Parathyroid adenoma (tissue), 2 donors: Measurements from ENCODE around the gene FIS1.

Source experiments
- H2AFZ ChIP-seq: fragments of 300-600 bp; sonication (generic); one replicate; pipeline ENCODE4 v1.7.0; 2017; ENCODE audit warnings: antibody characterized with exemption, mild to moderate bottlenecking
- H3K27ac ChIP-seq: fragments of 300-600 bp; sonication (generic); one replicate; pipeline ENCODE4 v1.7.0; 2017
- H3K27me3 ChIP-seq: fragments of 300-600 bp; sonication (generic); one replicate; pipeline ENCODE4 v1.7.0; 2017; ENCODE audit warnings: low read length; ENCODE audit not compliant: control insufficient read depth, insufficient read depth
- H3K36me3 ChIP-seq: fragments of 300-600 bp; sonication (generic); one replicate; pipeline ENCODE4 v1.7.0; 2017; ENCODE audit warnings: low read length; ENCODE audit not compliant: control insufficient read depth, insufficient read depth
- H3K4me1 ChIP-seq: fragments of 300-600 bp; sonication (generic); one replicate; pipeline ENCODE4 v1.7.0; 2017; ENCODE audit warnings: control low read depth
- H3K4me2 ChIP-seq: fragments of 300-600 bp; sonication (generic); one replicate; pipeline ENCODE4 v1.7.0; 2017; ENCODE audit warnings: low read length
- H3K4me3 ChIP-seq: fragments of 300-600 bp; sonication (generic); one replicate; pipeline ENCODE4 v1.7.0; 2017; ENCODE audit warnings: low read depth, low read length
- H3K79me2 ChIP-seq: fragments of 300-600 bp; sonication (generic); one replicate; pipeline ENCODE4 v1.7.0; 2017; ENCODE audit warnings: control low read depth
- H3K9ac ChIP-seq: fragments of 300-600 bp; sonication (generic); one replicate; pipeline ENCODE4 v1.7.0; 2017; ENCODE audit warnings: mild to moderate bottlenecking
- H3K9me3 ChIP-seq: fragments of 300-600 bp; sonication (generic); one replicate; pipeline ENCODE4 v1.7.0; 2017; ENCODE audit warnings: low read length; ENCODE audit not compliant: control insufficient read depth
- TF ChIP-seq, protein P1 (sequence below): fragments of 300-600 bp; sonication (generic); IDR thresholded peaks from one replicate; pipeline ENCODE4 v1.7.0; 2017; ENCODE audit warnings: antibody characterized with exemption, mild to moderate bottlenecking
- donor health status: primary hyperparathyroidism.

Gene FIS1

DNA sequence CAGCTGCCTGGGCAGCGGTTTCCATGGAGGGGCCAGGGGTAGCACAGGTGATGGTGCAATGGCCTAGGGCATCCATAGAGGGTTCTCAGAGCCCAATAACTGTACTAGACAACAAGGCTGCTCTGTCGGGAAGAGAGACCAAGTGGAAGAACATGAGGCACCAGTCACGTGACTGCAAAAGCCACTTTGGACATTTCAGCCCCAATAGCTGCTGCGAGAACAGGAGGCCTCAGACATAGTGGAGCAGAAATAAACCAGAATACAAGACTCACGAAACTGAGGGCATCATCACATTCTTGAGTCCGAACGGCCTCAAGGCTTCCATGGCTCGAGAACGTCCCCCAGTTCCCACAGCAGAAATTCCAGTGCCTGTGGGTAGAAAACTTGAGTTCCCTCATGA, 32.3 kb upstream of the FIS1 start:
- Histone ChIP-seq H2AFZ (no peak overlapping the region), H3K9ac (no peak overlapping the region), H3K4me1 (no peaks in the 10 kb centered on the region), H3K79me2 (no peaks in the 10 kb centered on the region), H3K9me3 (no peaks in the 10 kb centered on the region), H3K27ac (no peak overlapping the region), H3K4me2 (no peak overlapping the region), H3K36me3 (no peaks in the 10 kb centered on the region), H3K27me3 (no peaks in the 10 kb centered on the region), H3K4me3 (no peak overlapping the region)
- TF ChIP-seq, protein P1, sequence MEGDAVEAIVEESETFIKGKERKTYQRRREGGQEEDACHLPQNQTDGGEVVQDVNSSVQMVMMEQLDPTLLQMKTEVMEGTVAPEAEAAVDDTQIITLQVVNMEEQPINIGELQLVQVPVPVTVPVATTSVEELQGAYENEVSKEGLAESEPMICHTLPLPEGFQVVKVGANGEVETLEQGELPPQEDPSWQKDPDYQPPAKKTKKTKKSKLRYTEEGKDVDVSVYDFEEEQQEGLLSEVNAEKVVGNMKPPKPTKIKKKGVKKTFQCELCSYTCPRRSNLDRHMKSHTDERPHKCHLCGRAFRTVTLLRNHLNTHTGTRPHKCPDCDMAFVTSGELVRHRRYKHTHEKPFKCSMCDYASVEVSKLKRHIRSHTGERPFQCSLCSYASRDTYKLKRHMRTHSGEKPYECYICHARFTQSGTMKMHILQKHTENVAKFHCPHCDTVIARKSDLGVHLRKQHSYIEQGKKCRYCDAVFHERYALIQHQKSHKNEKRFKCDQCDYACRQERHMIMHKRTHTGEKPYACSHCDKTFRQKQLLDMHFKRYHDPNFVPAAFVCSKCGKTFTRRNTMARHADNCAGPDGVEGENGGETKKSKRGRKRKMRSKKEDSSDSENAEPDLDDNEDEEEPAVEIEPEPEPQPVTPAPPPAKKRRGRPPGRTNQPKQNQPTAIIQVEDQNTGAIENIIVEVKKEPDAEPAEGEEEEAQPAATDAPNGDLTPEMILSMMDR, result no peak

GRCh38 chr7:101273206-101273605, 28.3 kb upstream of the FIS1 start:
- Histone ChIP-seq H3K27ac (no peak overlapping the region), H3K27me3 (no peaks in the 10 kb centered on the region)
- TF ChIP-seq, protein P1, result no peak

GRCh38 chr7:101271021-101271420, 26.1 kb upstream of the FIS1 start:
- Histone ChIP-seq H3K4me3 (no peak overlapping the region), H3K36me3 (no peaks in the 10 kb centered on the region), H2AFZ (no peak overlapping the region), H3K79me2 (no peaks in the 10 kb centered on the region), H3K9ac (no peak overlapping the region), H3K9me3 (no peaks in the 10 kb centered on the region), H3K27ac (no peak overlapping the region), H3K27me3 (no peaks in the 10 kb centered on the region), H3K4me2 (no peak overlapping the region), H3K4me1 (no peaks in the 10 kb centered on the region)
- TF ChIP-seq, protein P1, result no peak

More at GRCh38 chr7:101273206-101273605, 28.3 kb upstream of the FIS1 start:
- Histone ChIP-seq H3K4me3 (no peak overlapping the region), H3K9ac (no peak overlapping the region), H3K36me3 (no peaks in the 10 kb centered on the region), H3K4me2 (no peak overlapping the region), H3K9me3 (no peaks in the 10 kb centered on the region), H2AFZ (no peak overlapping the region), H3K79me2 (no peaks in the 10 kb centered on the region), H3K4me1 (no peaks in the 10 kb centered on the region)

GRCh38 chr7:101269664-101270063, 24.8 kb upstream of the FIS1 start:
- H3K4me1 ChIP-seq, result no peaks in the 10 kb centered on the region
- H3K9ac ChIP-seq, result no peak overlapping the region
- no peak overlapping the region for H3K27ac ChIP-seq
- H3K36me3 ChIP-seq, result no peaks in the 10 kb centered on the region
- H3K4me2 ChIP-seq, result no peak overlapping the region
- no peaks in the 10 kb centered on the region for H3K27me3 ChIP-seq
- no peaks in the 10 kb centered on the region for H3K9me3 ChIP-seq
- no peak overlapping the region for H2AFZ ChIP-seq
- no peaks in the 10 kb centered on the region for H3K79me2 ChIP-seq
- H3K4me3 ChIP-seq, result no peak overlapping the region
- TF ChIP-seq, protein P1, result no peak
